ENCODE measurements around the gene ZNF526. TPM values are rescaled to one million over a fixed set of nuclear protein-coding genes. Genes with fewer than 3 reads are reported as not detected.

ZNF526 gene, protein sequence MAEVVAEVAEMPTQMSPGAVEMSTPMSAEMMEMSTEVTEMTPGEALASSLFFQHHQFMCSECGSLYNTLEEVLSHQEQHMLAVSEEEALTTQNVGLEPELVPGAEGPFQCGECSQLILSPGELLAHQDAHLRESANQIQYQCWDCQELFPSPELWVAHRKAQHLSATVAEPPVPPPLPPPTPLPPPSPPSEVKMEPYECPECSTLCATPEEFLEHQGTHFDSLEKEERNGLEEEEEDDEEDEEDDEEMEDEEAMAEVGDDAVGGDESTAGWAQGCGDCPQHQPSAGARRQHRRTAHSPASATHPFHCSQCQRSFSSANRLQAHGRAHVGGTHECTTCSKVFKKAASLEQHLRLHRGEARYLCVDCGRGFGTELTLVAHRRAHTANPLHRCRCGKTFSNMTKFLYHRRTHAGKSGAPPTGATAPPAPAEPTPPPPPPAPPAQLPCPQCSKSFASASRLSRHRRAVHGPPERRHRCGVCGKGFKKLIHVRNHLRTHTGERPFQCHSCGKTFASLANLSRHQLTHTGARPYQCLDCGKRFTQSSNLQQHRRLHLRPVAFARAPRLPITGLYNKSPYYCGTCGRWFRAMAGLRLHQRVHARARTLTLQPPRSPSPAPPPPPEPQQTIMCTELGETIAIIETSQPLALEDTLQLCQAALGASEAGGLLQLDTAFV
- 18.4 and 18.5 TPM in 2 replicates for total RNA-seq

DNA sequence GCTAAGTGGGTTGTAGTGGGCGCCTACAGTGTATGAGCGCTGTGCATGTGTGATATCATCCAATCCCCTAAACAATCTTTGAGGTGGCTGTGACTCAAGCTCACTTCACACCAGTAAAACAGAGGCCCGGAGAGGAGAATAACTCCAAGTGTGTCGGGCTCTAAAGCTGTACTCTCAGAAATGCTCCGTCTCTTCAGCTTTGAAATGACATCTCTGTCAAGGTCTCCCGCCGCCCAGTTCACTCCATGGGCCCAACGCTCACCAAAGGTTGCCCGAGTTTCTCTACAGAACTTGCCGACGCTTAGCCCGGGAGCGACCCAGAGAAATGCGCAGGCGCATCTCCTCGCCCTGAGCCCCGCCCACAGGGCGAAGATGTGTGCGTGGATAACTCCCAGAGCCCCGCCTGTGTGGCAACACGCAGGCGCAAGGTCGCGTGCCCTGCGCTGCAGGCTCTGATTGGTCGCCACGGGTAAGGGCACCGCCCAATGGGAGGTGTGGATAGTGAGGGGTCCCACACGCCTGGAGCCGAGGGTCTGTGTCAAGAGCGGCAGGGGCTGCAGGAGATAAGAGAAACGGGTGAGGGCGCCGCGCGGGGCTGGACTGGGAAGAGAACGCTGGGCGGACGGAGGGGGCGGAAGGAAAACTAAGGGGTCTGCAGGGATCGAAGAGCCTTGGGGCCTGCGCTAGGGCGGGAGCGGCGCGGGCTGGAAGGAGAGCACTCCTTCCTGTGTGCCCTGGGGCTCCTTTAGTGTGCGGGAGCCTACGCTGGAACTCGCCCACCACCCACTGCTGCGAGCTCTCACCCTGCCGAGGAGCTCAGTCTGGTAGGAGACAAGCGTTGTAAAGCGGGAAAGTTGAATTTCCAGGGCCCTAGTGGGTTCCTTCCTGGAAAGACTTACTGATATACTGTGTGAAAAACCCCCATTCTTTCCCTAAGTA lies at the start of gene ZNF526:
Gene ZNF526 (plus strand): TSS at position 501 of the 939 bp plus-strand sequence. CDS start 4,092 bp downstream, outside the sequence.
- H3K27ac Mint-ChIP-seq, result peak within 1 kb of the TSS; percentile 94
- H3K4me1 Mint-ChIP-seq (ENCODE audit: low read depth), result peaks cover 52% of the 10 kb centered on the region
- H3K4me3 Mint-ChIP-seq, result peak within 1 kb of the TSS; percentile 99
- no peaks in the 10 kb centered on the region for H3K9me3 Mint-ChIP-seq
- intact Hi-C loops (cut with micrococcal nuclease), result loop anchor here (1.0 kb wide), 4 partner anchors 22 to 112 kb away; partner anchors contain the start of genes GSK3A and MEGF8
- H3K27me3 Mint-ChIP-seq (ENCODE audit: insufficient read depth), result peaks cover 2% of the 10 kb centered on the region
- peak; percentile 99 for DNase-seq (ENCODE audit: low spot score)
- H3K36me3 Mint-ChIP-seq (ENCODE audit: low read depth), result peaks cover 25% of the 10 kb centered on the region

GRCh38 chr19:42170715-42171114 lies 49.4 kb upstream of the ZNF526 start:
- no peak overlapping the region for H3K27ac Mint-ChIP-seq
- DNase-seq (ENCODE audit: low spot score), result no peak
- no peaks in the 10 kb centered on the region for H3K9me3 Mint-ChIP-seq
- H3K4me3 Mint-ChIP-seq, result no peak overlapping the region
- H3K4me1 Mint-ChIP-seq (ENCODE audit: low read depth), result peaks cover 8% of the 10 kb centered on the region
- H3K36me3 Mint-ChIP-seq (ENCODE audit: low read depth), result no peaks in the 10 kb centered on the region
- peaks cover 24% of the 10 kb centered on the region for H3K27me3 Mint-ChIP-seq (ENCODE audit: insufficient read depth)
- intact Hi-C loops (cut with micrococcal nuclease), result no loop called here

DNA sequence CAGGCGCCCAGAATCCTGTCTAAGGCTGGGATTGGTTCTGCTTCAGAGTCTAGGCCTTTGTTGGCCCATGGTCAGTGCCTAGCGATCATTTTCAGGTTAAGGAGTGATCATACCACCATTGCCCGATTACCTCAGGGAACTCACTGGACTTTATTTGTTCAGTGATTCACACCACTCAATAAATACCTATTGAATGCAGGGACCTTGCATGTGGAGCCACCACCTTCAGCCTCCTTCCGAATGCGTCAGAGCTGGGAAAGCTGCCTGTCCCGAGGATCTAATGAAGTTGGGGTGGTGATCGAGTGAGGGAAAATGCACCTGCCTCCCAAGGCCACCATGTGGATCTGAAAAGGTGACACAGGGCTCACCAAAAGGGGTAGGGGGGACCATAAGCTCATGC lies 47.9 kb upstream of the ZNF526 start:
- Mint-ChIP-seq H3K4me3 (no peak overlapping the region), H3K9me3 (no peaks in the 10 kb centered on the region), H3K27ac (no peak overlapping the region), H3K27me3 (ENCODE audit: insufficient read depth) (peaks cover 31% of the 10 kb centered on the region), H3K4me1 (ENCODE audit: low read depth) (peaks cover 16% of the 10 kb centered on the region), H3K36me3 (ENCODE audit: low read depth) (no peaks in the 10 kb centered on the region)
- DNase-seq (ENCODE audit: low spot score), result no peak
- intact Hi-C loops (cut with micrococcal nuclease), result no loop called here

DNA sequence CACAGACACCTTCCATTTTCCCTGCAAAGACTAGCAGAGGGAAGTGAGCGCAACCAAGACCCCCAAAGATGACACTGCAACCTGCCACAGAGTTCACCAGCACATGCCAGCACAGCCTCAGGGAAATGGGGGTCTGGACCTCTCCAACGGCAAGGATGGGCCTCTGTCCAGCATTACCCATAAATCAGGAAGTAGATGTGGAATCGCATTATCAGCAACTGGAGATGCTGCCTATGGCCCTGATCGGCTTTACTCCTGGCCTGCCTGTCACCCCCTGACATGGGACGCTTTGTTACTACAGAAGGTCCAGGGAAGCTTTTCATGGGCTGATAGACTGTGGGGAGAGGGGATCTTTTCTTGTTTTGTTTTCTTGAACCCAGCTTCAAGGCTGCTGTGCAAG lies 46.4 kb upstream of the ZNF526 start:
- H3K27me3 Mint-ChIP-seq (ENCODE audit: insufficient read depth), result peaks cover 31% of the 10 kb centered on the region

GRCh38 chr19:42174188-42174587 lies 45.9 kb upstream of the ZNF526 start:
- DNase-seq (ENCODE audit: low spot score), result no peak
- intact Hi-C loops (cut with micrococcal nuclease), result no loop called here
- Mint-ChIP-seq H3K36me3 (ENCODE audit: low read depth) (no peaks in the 10 kb centered on the region), H3K9me3 (no peaks in the 10 kb centered on the region), H3K4me3 (no peak overlapping the region), H3K4me1 (ENCODE audit: low read depth) (peaks cover 16% of the 10 kb centered on the region), H3K27me3 (ENCODE audit: insufficient read depth) (peaks cover 31% of the 10 kb centered on the region), H3K27ac (no peak overlapping the region)

More for the DNA sequence above, 46.4 kb upstream of the ZNF526 start:
- Mint-ChIP-seq H3K36me3 (ENCODE audit: low read depth) (no peaks in the 10 kb centered on the region), H3K4me3 (no peak overlapping the region), H3K27ac (no peak overlapping the region), H3K4me1 (ENCODE audit: low read depth) (peaks cover 16% of the 10 kb centered on the region), H3K9me3 (no peaks in the 10 kb centered on the region)
- DNase-seq (ENCODE audit: low spot score), result no peak
- intact Hi-C loops (cut with micrococcal nuclease), result no loop called here

DNA sequence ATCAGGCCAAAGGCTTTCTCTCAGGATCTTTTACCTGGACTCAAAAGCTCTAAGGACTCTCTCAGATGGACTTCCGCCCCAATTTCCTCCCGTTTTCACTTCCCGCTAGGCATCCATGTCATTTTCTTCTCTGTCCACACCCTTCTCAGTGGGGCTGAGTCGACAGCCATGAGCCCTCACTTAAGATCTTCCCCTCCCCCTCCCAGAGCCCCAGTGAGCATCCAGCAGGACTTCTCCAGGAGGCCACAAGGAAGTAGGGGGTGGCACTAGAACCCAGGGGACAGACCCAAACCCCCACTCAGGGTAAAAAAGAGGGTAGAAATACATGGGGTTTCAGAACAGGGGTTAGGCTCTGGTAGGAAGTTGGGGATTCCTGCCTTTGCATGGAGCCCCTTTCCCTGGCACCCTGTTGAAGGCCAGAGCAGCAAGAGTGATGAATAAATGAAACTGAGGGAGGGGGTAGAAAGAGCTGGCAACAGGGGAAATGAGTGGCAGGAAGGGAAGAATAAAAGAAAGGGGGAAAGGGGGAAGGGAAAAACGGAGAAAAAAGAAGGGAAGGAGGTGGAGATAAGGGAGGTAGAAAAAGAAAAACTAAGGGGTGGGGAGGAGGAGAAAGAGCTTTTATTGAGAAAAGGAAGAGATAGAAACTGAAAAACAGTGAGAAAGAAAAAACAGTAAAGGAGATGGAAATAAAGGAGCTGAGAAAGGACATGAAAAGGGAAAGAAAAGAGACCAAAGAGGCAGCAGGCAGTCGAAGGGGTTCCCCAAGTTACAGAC lies 45.0 kb upstream of the ZNF526 start:
- H3K36me3 Mint-ChIP-seq (ENCODE audit: low read depth), result no peaks in the 10 kb centered on the region
- H3K27me3 Mint-ChIP-seq (ENCODE audit: insufficient read depth), result peaks cover 37% of the 10 kb centered on the region
- H3K4me1 Mint-ChIP-seq (ENCODE audit: low read depth), result peaks cover 16% of the 10 kb centered on the region
- no peak overlapping the region for H3K27ac Mint-ChIP-seq
- H3K4me3 Mint-ChIP-seq, result peak overlapping the region; percentile 87
- no peaks in the 10 kb centered on the region for H3K9me3 Mint-ChIP-seq
- no peak for DNase-seq (ENCODE audit: low spot score)
- intact Hi-C loops (cut with micrococcal nuclease), result no loop called here

GRCh38 chr19:42175952-42176648 lies 44.0 kb upstream of the ZNF526 start:
- peaks cover 16% of the 10 kb centered on the region for H3K4me1 Mint-ChIP-seq (ENCODE audit: low read depth)
- peaks cover 38% of the 10 kb centered on the region for H3K27me3 Mint-ChIP-seq (ENCODE audit: insufficient read depth)
- DNase-seq (ENCODE audit: low spot score), result no peak
- intact Hi-C loops (cut with micrococcal nuclease), result loop anchor here (1.0 to 2.0 kb wide), 4 partner anchors 8 to 69 kb away; partner anchors contain the start of gene DEDD2
- H3K36me3 Mint-ChIP-seq (ENCODE audit: low read depth), result no peaks in the 10 kb centered on the region
- no peaks in the 10 kb centered on the region for H3K9me3 Mint-ChIP-seq
- H3K4me3 Mint-ChIP-seq, result peak overlapping the region; percentile 87
- peak overlapping the region; percentile 19 for H3K27ac Mint-ChIP-seq

DNA sequence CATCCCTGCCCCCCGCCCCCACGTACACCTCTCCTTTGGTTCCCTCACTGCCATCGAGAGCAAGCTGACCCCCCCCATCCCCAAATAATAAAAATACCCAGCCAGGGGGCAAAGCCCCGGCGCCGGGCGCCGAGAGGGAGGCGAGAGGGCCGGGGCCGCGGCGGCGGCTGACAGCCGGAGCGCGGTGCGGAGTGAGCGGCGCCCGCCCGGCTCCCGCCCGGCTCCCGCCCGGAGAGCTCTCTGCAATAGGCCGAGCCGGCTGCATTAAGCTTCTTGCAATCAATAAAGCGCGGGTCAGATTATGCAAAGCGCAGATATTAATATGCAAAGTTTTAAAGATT lies 43.5 kb upstream of the ZNF526 start:
- Mint-ChIP-seq H3K36me3 (ENCODE audit: low read depth) (no peaks in the 10 kb centered on the region), H3K4me1 (ENCODE audit: low read depth) (peaks cover 16% of the 10 kb centered on the region), H3K9me3 (no peaks in the 10 kb centered on the region), H3K4me3 (peak overlapping the region; percentile 87), H3K27me3 (ENCODE audit: insufficient read depth) (peaks cover 38% of the 10 kb centered on the region), H3K27ac (no peak overlapping the region)
- no peak for DNase-seq (ENCODE audit: low spot score)
- intact Hi-C loops (cut with micrococcal nuclease), result loop anchor here (1.0 to 2.0 kb wide), 4 partner anchors 8 to 68 kb away; partner anchors contain the start of gene DEDD2

- H3K4me1 Mint-ChIP-seq (ENCODE audit: low read depth), result peaks cover 19% of the 10 kb centered on the region
- H3K9me3 Mint-ChIP-seq, result no peaks in the 10 kb centered on the region
- DNase-seq (ENCODE audit: low spot score), result peak; percentile 71
- peaks cover 1% of the 10 kb centered on the region for H3K36me3 Mint-ChIP-seq (ENCODE audit: low read depth)
- H3K27ac Mint-ChIP-seq, result no peak overlapping the region
- intact Hi-C loops (cut with micrococcal nuclease), result loop anchor here (1.0 to 2.0 kb wide), 6 partner anchors 7 to 148 kb away; partner anchors contain the start of genes DEDD2 and MEGF8
- peaks cover 38% of the 10 kb centered on the region for H3K27me3 Mint-ChIP-seq (ENCODE audit: insufficient read depth)
- H3K4me3 Mint-ChIP-seq, result no peak overlapping the region
Observed at GRCh38 chr19:42176990-42177685, 43.0 kb upstream of the ZNF526 start.

DNA sequence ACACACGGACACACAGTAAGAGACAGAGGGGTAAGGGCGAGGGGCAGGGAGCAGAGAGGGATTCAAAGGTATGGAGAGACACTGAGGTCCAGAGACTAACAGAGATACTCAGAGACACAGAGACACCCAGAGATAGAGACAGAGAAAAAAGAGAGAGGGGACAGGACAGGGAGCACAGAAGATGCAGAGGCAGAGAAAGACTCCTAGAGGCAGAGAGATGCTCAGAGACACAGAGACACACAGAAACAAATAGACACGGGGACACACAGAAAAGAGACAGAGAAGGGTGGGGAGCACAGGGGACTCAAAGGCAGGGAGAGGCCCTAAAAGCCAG lies 42.5 kb upstream of the ZNF526 start:
- intact Hi-C loops (cut with micrococcal nuclease), result loop anchor here (1.0 to 2.0 kb wide), 5 partner anchors 39 to 148 kb away; partner anchors contain the start of genes DEDD2 and MEGF8
- Mint-ChIP-seq H3K36me3 (ENCODE audit: low read depth) (peaks cover 3% of the 10 kb centered on the region), H3K9me3 (no peaks in the 10 kb centered on the region), H3K27ac (no peak overlapping the region), H3K4me1 (ENCODE audit: low read depth) (peaks cover 24% of the 10 kb centered on the region), H3K4me3 (no peak overlapping the region), H3K27me3 (ENCODE audit: insufficient read depth) (peaks cover 40% of the 10 kb centered on the region)
- no peak for DNase-seq (ENCODE audit: low spot score)
